K562 (cell line): Measurements from ENCODE around the gene SLC7A8. TPM values are rescaled to one million over a fixed set of nuclear protein-coding genes. Genes with fewer than 3 reads are reported as not detected.

Experiments
- ATF2 ChIP-seq: sonication (generic); formaldehyde crosslinking; IDR thresholded peaks from 2 replicates; pipeline ENCODE4 v1.8.1; 2022; ENCODE audit warnings: missing genetic modification reagents
- IFI16 ChIP-seq: fragments of 250-450 bp; sonication (Bioruptor Pico); IDR thresholded peaks from 2 replicates; pipeline ENCODE4 v2.1.2; 2022; ENCODE audit warnings: mild to moderate bottlenecking, inconsistent platforms
- NBN ChIP-seq: fragments of 450-650 bp; IDR thresholded peaks from 2 replicates; pipeline ENCODE4 v1.6.1; 2016; ENCODE audit warnings: low read depth, mild to moderate bottlenecking
- NR3C1 ChIP-seq: sonication (generic); formaldehyde crosslinking; IDR thresholded peaks from 2 replicates; pipeline ENCODE4 v1.8.1; 2022; ENCODE audit warnings: missing genetic modification reagents
- RBBP5 ChIP-seq: fragments of 200-600 bp; sonication (generic); IDR thresholded peaks from 2 replicates; pipeline ENCODE4 v1.6.1; 2012; ENCODE audit warnings: borderline replicate concordance, mild to moderate bottlenecking, low read length, control low read depth, inconsistent platforms; ENCODE audit not compliant: insufficient read depth, poor library complexity, severe bottlenecking
- ZNF407 ChIP-seq: fragments of 450-650 bp; IDR thresholded peaks from 2 replicates; pipeline ENCODE4 v1.6.1; 2016; ENCODE audit warnings: low read depth
- polyA plus RNA-seq, 8 experiments: library from polyadenylated mRNA; depleted of rRNA in 4 of 8; stranded (reverse) in 5 of 8; unstranded in 3 of 8; fragments of >200 nt; fragmentation: Nextera tagmentation in 2 of 8; fragmentation: Illumina TruSeq in 1 of 8; extraction: Ambion mirVana in 2 of 8; extraction: Trizol in 1 of 8; gene quantifications; 2 replicates each; pipeline versions ENCODE4 v1.2.1 to v1.2.3, GENCODE V29; 2011 to 2014; ENCODE audit warnings: inconsistent platforms in 1 of 8, missing spikeins in 1 of 8
- total RNA-seq, 7 experiments: library from RNA; depleted of rRNA in 6 of 7; stranded (reverse); fragments of >200 nt in 6 of 7; fragmentation: Illumina TruSeq in 2 of 7; extraction: Trizol in 2 of 7; gene quantifications; 2 replicates each; pipeline versions ENCODE4 v1.2.1 to v1.2.3, GENCODE V29; 2011 to 2021; ENCODE audit warnings: low replicate concordance in 1 of 7

SLC7A8 gene
- total and polyA plus RNA-seq, 9 of the 15 experiments (the other 6 are each of a cell fraction or from before 2014, with no cell fraction given) = 2.0 to 33.0 (median 6.0) TPM

GRCh38 chr14:23187925-23188324 is 4.5 kb upstream of the SLC7A8 start (continued):
- TF ChIP-seq ZNF407 (no peak), IFI16 (CRISPR knock-in tag) (no peak), NR3C1 (CRISPR knock-in tag) (no peak), RBBP5 (no peak), ATF2 (CRISPR knock-in tag) (no peak), NBN (no peak)
